Measurements from ENCODE around the gene YIF1A.
A peak's percentile ranks its signal among the peaks of the same experiment; 100 is the strongest.
"Not testable (repeated sequence)": the region's sequence is repeated elsewhere in the genome, so short reads cannot be mapped to it uniquely, and the experiment has no call there.

YIF1A gene

DNA sequence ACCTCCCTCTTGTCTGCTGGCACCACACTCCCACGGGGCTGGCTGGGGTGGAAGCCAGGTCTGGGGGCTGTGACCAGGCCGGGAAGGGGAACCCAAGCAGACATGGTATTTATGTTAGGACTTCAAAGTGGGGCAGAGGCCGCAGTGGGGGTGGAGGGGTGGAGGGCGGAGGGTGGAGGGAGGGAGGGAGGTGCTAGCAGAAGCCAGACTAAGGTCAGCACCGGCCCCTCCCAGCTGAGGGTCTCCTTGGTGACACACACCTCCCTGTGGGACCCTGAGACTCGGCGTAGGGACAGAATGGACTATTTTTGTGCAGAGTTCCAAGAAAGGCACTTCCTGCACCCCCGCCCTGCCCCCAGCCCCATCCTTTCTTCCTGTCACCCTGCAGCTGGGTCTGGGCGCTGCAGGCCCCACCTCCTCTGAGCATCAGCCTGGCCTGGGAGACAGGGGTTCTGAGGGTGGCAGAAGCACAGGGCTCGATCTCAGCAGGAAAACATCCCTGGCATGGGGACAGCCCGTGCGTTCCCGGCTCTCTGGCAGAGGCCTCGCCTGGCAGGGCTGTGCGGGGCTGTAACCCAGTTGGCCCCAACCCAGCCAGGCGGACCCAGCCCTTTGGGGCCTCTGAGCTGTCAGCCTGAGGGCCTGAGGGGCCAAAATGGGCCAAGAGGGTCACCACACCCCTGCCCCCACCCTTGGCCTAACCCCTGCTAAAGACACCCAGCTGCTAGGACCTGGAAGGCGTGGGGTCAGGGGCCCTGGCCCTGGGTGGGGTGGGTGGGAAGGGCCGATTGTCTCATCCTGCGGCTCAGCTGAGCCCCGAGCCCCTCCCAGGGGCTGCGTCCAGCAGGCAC, 37.5 kb upstream of the YIF1A start:
- no peak for DNase-seq

DNA sequence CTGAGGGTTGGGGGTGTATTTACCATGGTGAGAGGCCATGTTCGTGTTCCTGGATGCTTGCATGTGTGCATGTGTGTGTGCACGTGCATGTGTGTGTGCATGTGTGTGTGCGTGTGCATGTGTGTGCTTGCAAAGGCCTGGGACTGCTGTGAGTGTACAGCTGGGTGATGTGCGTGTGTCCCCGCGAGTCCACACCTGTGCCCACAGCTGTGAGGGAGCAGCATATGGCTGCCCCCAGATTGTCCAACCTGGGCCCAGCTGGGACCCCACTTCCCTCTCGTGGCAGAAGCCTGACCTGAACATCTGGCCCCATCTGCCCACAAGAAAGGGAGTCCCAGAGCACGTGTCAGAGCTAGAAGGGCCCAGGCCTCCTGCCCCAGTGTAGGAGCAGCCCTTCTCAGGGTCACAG, 36.3 kb upstream of the YIF1A start:
- no peak for DNase-seq

DNA sequence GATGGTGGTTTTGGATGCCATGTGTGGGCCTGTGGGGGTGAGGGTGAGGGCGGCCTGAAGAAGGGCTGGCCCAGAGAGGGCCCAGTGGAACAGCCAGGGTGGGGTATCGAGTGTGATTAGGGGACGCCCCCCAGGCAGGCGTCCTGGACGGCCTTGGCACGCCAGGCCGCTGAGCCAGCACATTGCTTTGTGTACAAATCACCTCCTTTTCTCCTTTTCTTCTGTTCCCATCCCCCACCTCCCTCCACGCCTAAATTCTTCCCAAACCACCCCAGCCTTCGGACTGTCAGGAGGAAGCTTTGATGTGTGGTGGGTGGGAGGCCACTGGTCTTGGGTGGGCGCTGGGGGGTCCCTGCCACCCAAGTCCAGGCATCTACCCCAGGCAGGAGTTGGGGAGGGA, 35.7 kb upstream of the YIF1A start:
- DNase-seq, result no peak

- no peak for DNase-seq
Observed at GRCh38 chr11:66323684-66324083, 34.7 kb upstream of the YIF1A start.

- no peak for DNase-seq
Observed at GRCh38 chr11:66322732-66323427, 33.9 kb upstream of the YIF1A start.

DNA sequence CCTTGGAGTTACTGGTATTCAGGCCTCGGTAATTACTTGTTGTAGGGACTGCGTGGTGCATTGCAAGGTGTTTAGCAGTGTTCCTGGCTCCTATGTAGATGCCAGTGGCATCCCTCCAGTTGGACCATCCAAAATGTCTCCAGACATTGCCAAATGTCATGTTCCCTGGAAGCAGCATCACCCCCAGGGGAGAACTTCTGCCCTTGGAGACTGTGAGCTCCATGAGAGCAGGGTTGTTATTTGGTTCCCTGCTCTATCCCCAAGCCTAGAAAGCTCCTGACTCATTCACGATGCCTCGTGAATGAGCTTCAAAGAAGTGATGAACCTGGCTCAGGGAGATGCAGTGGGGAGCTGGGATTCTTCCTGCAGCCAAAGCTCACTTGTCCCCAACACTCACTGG, 32.7 kb upstream of the YIF1A start:
- no peak for DNase-seq

GRCh38 chr11:66320748-66321147, 31.8 kb upstream of the YIF1A start:
- not testable (repeated sequence) for DNase-seq

DNA sequence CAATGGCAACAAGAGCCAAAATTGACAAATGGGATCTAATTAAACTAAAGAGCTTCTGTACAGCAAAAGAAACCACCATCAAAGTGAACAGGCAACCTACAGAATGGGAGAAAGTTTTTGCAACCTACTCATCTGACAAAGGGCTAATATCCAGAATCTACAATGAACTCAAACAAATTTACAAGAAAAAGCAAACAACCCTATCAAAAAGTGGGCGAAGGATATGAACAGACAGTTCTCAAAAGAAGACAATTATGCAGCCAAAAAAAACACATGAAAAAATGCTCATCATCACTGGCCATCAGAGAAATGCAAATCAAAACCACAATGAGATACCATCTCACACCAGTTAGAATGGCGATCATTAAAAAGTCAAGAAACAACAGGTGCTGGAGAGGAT, 31.3 kb upstream of the YIF1A start:
- not testable (repeated sequence) for DNase-seq

DNA sequence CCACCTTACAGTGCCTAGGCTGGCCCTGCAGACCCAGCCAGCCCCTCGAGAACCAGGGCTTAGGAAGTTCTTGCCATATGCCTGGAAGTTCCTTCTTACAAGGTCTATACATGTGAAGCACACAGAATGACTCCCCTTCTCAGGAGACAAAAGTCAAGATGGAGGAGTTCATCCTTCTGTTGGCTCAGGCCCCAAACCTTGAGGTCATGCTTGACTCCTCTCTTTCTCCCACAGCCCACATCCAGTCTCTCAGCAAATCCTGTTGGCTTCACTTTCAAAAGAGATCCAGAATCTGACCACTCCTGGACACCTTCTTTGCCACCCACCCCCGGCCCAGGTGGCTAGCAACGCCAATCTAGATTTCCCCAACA, 29.6 kb upstream of the YIF1A start:
- DNase-seq, result no peak

DNA sequence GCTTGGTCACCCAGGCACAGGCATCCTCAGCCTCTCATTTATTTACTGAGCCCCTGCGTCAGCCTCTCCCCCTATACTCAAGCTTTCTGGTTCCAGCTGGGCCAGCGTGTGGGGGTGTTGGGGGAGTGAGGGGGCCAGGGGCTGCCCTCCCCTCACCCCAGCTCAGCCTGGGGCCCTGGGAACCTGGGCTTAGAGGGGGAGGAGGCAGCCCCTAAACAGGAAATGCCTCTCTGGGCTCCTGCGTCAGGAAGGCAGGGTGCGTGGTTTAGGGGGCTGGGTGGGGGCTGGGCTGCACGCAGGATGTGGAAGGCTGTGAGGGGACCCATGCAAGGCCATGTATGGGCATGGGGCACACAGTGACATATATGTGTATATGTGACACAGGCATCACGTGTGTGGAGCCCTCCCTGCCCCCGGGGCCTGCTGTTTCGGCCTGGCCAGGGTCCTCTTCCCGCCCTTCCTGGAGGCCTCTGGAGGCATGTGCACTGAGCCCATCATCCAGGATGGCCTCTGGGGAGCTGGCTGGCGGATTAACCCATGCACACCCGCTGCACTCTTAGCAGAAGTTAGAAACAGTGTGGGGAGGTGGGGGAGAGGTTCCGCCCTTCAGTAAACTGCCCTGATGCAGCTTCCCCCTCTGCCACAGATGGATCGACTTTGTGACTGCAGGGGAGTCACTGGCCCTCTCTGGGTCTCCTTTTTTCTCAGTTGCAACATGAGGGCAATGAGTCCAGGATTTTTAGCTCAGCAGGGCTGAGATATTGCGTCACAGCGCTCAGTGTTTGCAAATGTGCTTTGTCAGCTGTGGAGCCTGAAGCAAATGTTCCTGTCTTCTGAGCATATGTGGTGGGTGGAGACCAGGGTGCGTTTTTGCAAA, 29.0 kb upstream of the YIF1A start:
- DNase-seq, result peak; percentile 36

DNA sequence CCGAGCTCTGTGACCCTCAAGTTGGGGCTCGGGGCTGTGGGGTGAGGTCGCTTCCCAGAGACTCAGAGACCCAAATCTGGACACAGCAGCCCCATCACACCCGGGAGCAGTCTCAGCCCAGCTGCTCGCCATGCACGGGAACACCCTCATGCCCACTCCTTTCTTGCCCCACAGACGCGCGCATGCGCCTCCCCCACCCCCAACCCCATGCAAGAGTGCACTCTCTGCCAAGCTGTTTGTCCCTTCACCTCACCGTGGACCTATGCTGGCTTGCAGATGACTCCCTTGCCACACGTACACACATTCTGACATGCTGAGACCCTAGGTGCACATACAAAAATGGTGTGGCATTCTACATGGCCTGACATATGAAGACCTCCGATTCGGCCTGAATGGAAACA, 28.4 kb upstream of the YIF1A start:
- DNase-seq, result no peak

GRCh38 chr11:66316849-66317251, 27.9 kb upstream of the YIF1A start, which contains the start of gene CD248:
Gene CD248, minus strand, starts transcription at chr11:66317044. Its CDS starts 17 bp downstream, at chr11:66317027.
- DNase-seq, result no peak

- no peak for DNase-seq
Observed at GRCh38 chr11:66315921-66316811, 27.2 kb upstream of the YIF1A start.

DNA sequence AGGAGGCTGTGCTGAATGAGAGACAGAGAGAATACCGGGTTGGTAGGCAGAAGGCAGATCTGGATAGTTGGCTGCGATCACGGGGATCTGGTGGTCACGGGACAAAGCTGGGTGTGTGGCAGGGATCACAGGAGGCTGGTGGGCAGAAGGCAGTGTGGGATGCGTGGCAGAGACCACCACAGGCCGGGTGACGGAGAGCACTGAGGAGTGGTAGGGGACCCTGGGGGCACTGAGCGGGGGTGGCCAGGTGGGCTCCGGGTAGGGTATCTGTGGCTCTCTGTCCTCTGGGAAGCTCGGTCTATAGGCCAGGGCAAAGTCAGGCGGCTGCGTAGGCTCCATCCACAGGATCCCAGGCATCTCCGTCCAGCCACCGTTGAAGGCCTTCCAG, 26.5 kb upstream of the YIF1A start:
- DNase-seq, result no peak

DNA sequence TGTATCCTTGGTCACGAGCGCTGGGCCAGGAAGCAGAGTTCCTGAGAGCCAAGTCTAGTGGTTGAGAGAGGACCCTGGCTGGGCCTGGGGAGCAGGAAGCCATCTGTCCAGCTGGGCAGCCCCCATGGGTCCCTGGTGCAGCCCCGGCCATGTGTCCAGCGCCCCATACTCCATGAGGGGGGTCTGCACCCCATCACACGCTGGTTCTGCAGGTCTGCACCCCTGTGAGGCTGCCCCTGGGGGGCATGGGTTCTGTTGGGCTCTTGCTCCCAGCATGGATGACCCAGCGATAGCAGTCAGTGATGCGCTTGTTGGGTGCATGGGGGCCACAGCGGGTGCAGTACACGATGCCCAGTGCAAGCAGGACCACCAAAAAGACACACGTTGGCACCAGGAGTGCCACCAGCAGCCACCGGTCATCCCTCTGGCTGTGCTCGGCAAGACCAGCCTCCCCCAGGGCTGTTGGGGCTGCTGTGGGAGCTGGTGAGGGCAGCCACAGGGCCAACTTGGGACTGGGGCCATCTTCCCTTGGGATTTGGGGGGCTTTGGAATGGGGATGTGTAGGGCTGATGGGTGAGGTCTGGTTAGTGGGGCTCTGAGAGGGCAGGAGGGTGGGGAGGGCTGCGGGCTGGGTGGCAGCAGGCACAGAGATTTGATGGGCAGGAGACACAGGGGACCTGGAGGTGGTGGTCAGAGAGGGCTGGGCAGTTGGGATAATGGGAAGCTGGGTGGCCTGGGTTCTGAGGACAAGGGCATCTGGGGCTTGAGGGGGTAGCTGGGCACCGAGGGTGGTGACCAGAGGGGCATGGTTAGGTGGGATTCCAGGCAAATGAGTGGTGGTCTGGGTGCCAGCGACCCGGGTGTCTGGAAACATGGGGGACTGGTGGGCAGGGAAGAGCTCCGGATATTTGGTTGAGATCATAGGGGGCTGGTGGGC, 25.9 kb upstream of the YIF1A start:
- DNase-seq, result no peak

GRCh38 chr11:66314186-66314501, 25.2 kb upstream of the YIF1A start:
- DNase-seq, result no peak

DNA sequence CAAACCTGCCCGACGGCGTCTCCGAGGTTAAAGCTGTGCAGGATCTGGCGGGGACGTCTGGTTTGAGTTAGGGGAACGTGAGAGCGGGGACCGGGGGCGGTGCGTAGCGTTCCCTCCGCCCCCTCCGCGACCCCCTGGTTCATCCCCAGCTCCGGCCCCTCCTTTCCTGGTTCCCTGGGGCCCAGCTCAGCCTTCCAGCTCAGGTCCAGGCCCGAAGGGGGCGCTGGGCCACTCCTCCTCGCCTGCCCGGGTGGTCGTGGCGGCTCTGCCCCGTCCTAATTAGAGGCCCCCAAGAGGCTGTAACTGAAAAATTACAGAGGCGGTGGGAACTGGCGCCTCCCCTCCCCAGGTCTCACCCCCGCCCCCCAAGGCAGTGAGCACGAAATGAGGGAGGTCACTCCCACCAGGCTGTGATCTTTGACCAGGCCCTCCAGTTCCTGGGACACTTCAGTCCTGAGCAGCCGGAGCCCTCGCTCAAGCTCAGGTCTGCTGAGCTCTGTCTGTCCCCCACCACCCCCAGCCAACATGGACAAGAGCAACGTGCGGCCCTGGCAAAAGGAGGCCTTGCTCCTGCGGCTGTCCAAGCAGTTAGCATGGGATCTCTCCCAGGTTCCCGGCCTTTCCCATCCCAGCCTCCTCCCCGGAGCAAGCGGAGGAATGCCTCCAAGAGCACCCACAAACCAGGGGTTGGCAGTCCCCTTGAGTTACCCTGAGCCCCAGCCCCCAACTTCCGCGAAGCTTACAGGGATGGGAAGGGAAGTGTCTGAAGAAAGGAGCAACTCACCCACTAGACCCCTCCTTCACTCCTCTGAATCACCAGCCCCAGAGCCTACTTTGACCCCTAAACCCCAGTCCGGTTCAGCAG, 24.6 kb upstream of the YIF1A start:
- DNase-seq, result no peak

GRCh38 chr11:66312549-66313320, 23.8 kb upstream of the YIF1A start:
- peak; percentile 96 for DNase-seq

GRCh38 chr11:66311965-66312548, 23.1 kb upstream of the YIF1A start:
- DNase-seq, result peak; percentile 98
